GM12878 (cell line): ENCODE results near the gene KCNQ1. TPM values are rescaled to one million over a fixed set of nuclear protein-coding genes. Genes with fewer than 3 reads are reported as not detected.

ENCODE experiments used
- ATAC-seq: fragments of 200-7000 bp; cut with Tn5 transposase; 3 replicates; pipeline ENCODE4 v1.9.1; 2020; ENCODE audit warnings: mild to moderate bottlenecking, moderate library complexity
- BruUV-seq: library from RNA; stranded (reverse); fragments of 400-500 nt; replicated peaks from 2 replicates; lab custom pipeline; 2021; lab: Mats Ljungman, UMichigan
- CTCF ChIA-PET: fragments of 300-600 bp; sonication (Branson Sonifier 250); formaldehyde crosslinking; extraction: SDS; loops from one replicate; lab custom pipeline; 2021; ENCODE audit warnings: inconsistent platforms; lab: Yijun Ruan, JAX
- POLR2A ChIA-PET: fragments of 350-600 bp; formaldehyde crosslinking; extraction: SDS; loops from one replicate; lab custom pipeline; 2021; ENCODE audit warnings: inconsistent platforms; lab: Charles Lee
- RAD21 ChIA-PET: fragments of 300-600 bp; sonication (Branson Sonifier 250); formaldehyde crosslinking; loops from one replicate; lab custom pipeline; 2023; ENCODE audit warnings: antibody characterized with exemption; ENCODE audit not compliant: unreplicated experiment; lab: Charles Lee
- SMC1A ChIA-PET: fragments of 300-600 bp; sonication (Branson Sonifier 250); formaldehyde crosslinking; loops from one replicate; lab custom pipeline; 2023; ENCODE audit not compliant: unreplicated experiment, uncharacterized antibody; lab: Charles Lee
- DNase-seq: peaks from one replicate; pipeline ENCODE4 v3.0.0-alpha.2; 2011; ENCODE audit warnings: low read depth, low spot score
- FAIRE-seq: peaks from 3 replicates; lab custom pipeline; 2011; peaks lifted over from hg19 to GRCh38; lab: Jason Lieb, UNC
- H2AFZ ChIP-seq: 2 replicates; pipeline ENCODE4 v1.6.0; 2011; ENCODE audit warnings: low read depth, low read length, control low read depth; ENCODE audit not compliant: control insufficient read depth
- H3K27ac ChIP-seq: 2 replicates; pipeline ENCODE4 v1.5.1; 2011; ENCODE audit warnings: control low read depth; ENCODE audit not compliant: control insufficient read depth, insufficient read depth
- H3K27me3 ChIP-seq, 2 experiments: replicated peaks in 1 of 2; 2 replicates each; pipeline versions ENCODE4 v1.6.0 to v1.6.1; 2011; ENCODE audit warnings: low read length in 1 of 2; ENCODE audit not compliant: control insufficient read depth in 2 of 2, insufficient read depth in 2 of 2
- H3K36me3 ChIP-seq, 2 experiments: 2 replicates each; pipeline ENCODE4 v1.5.1; 2011; ENCODE audit warnings: low read length in 1 of 2; ENCODE audit not compliant: control insufficient read depth in 2 of 2, insufficient read depth in 2 of 2
- H3K4me1 ChIP-seq: 2 replicates; pipeline ENCODE4 v1.6.1; 2011; ENCODE audit warnings: mild to moderate bottlenecking, low read length, moderate library complexity, mixed read lengths; ENCODE audit not compliant: control insufficient read depth, insufficient read depth
- H3K4me2 ChIP-seq: 2 replicates; pipeline ENCODE4 v1.6.0; 2011; ENCODE audit warnings: control low read depth; ENCODE audit not compliant: control insufficient read depth, insufficient read depth
- H3K4me3 ChIP-seq: fragments of 200-600 bp; sonication (generic); 2 replicates; pipeline ENCODE4 v1.5.1; 2016
- H3K79me2 ChIP-seq: 2 replicates; pipeline ENCODE4 v1.6.0; 2011; ENCODE audit warnings: low read length; ENCODE audit not compliant: control insufficient read depth, insufficient read depth
- H3K9ac ChIP-seq: 2 replicates; pipeline ENCODE4 v1.8.0; 2011; ENCODE audit warnings: low read length, control low read depth, mixed read lengths; ENCODE audit not compliant: control insufficient read depth, insufficient read depth
- H3K9me3 ChIP-seq: replicated peaks from 3 replicates; pipeline ENCODE4 v1.5.1; 2011; ENCODE audit warnings: mild to moderate bottlenecking, low read length; ENCODE audit not compliant: control insufficient read depth, insufficient read depth
- H4K20me1 ChIP-seq: 2 replicates; pipeline ENCODE4 v1.6.0; 2011; ENCODE audit not compliant: control insufficient read depth, insufficient read depth
- CBX3 ChIP-seq: fragments of 200-600 bp; sonication (generic); IDR thresholded peaks from 2 replicates; pipeline ENCODE4 v1.6.1; 2016; ENCODE audit warnings: low read depth, borderline replicate concordance
- CHD4 ChIP-seq: fragments of 200-600 bp; sonication (generic); IDR thresholded peaks from 2 replicates; pipeline ENCODE4 v1.6.1; 2016; ENCODE audit warnings: mild to moderate bottlenecking
- DPF2 ChIP-seq: fragments of 450-650 bp; IDR thresholded peaks from 2 replicates; pipeline ENCODE4 v1.6.1; 2017; ENCODE audit warnings: mild to moderate bottlenecking
- EED ChIP-seq: sonication (generic); IDR thresholded peaks from 2 replicates; pipeline ENCODE4 v1.6.1; 2016; ENCODE audit warnings: antibody characterized with exemption, low read depth
- HSF1 ChIP-seq: fragments of 150-350 bp; IDR thresholded peaks from 2 replicates; pipeline ENCODE4 v1.6.1; 2014; ENCODE audit warnings: mild to moderate bottlenecking, low read depth, low read length
- JUNB ChIP-seq: IDR thresholded peaks from 2 replicates; pipeline ENCODE4 v1.6.1; 2016; ENCODE audit warnings: antibody characterized with exemption, mild to moderate bottlenecking
- KAT2A ChIP-seq: conservative IDR thresholded peaks from 2 replicates; pipeline ENCODE4 v1.6.1; 2011; ENCODE audit warnings: low read depth, low read length; ENCODE audit not compliant: control insufficient read depth
- NR2C2 ChIP-seq: IDR thresholded peaks from 2 replicates; pipeline ENCODE4 v1.6.1; 2011; ENCODE audit warnings: borderline replicate concordance, low read depth; ENCODE audit not compliant: control insufficient read depth, insufficient read length
- RFX5 ChIP-seq: IDR thresholded peaks from 2 replicates; pipeline ENCODE4 v1.6.1; 2011; ENCODE audit warnings: low read depth, low read length, improper control_type of control experiment
- SIX5 ChIP-seq: IDR thresholded peaks from 2 replicates; pipeline ENCODE4 v1.6.1; 2011; ENCODE audit warnings: mild to moderate bottlenecking, low read depth, low read length, moderate library complexity; ENCODE audit not compliant: severe bottlenecking
- SMARCA5 ChIP-seq: fragments of 450-650 bp; IDR thresholded peaks from 2 replicates; pipeline ENCODE4 v1.6.1; 2017; ENCODE audit warnings: mild to moderate bottlenecking
- ZNF687 ChIP-seq: fragments of 450-650 bp; IDR thresholded peaks from 2 replicates; pipeline ENCODE4 v1.6.1; 2017; ENCODE audit warnings: mild to moderate bottlenecking, moderate library complexity
- WGBS: methylation state at CpG from one replicate; pipeline ENCODE4 v1.1.6; 2016; ENCODE audit warnings: low lambda C conversion rate; ENCODE audit not compliant: insufficient replicate concordance, insufficient coverage; ENCODE audit errors: missing lambda C conversion rate; 5-methylcytosine and 5-hydroxymethylcytosine counted together
- in situ Hi-C: fragments of 300-500 bp; cut with MboI; formaldehyde crosslinking; loops from 9 replicates; pipeline ENCODE4 v1.14.3; 2018; ENCODE audit warnings: mixed read lengths
- intact Hi-C: fragments of 100-400 bp; cut with micrococcal nuclease; formaldehyde crosslinking; loops from one replicate; pipeline ENCODE4 v1.14.2; 2022; ENCODE audit not compliant: unreplicated experiment
- polyA plus RNA-seq, 11 experiments: library from polyadenylated mRNA; depleted of rRNA in 4 of 11; unstranded in 6 of 11; stranded (reverse) in 5 of 11; fragments of >200 nt; fragmentation: Nextera tagmentation in 4 of 11; fragmentation: Illumina TruSeq in 1 of 11; extraction: Ambion mirVana in 4 of 11; extraction: Trizol in 1 of 11; gene quantifications; 1 replicate in 1 of 11; 2 replicates in 10 of 11; pipeline versions ENCODE4 v1.2.1 to v1.2.3, GENCODE V29; 2011 to 2016; ENCODE audit warnings: inconsistent platforms in 2 of 11, missing spikeins in 2 of 11, low read depth in 1 of 11
- total RNA-seq, 4 experiments: library from RNA; depleted of rRNA in 3 of 4; stranded (reverse); fragments of >200 nt in 3 of 4; fragmentation: Illumina TruSeq in 1 of 4; extraction: Trizol in 1 of 4; gene quantifications; 2 replicates each; pipeline versions ENCODE4 v1.2.1 to v1.2.3, GENCODE V29; 2013 to 2021
- TF ChIP-seq, protein P1 (sequence below): fragments of 450-650 bp; IDR thresholded peaks from 2 replicates; pipeline ENCODE4 v1.6.1; 2016; ENCODE audit warnings: mild to moderate bottlenecking, moderate library complexity, borderline replicate concordance

KCNQ1 gene
- total and polyA plus RNA-seq, 10 of the 15 experiments (the other 5 are each of a cell fraction or from before 2014, with no cell fraction given) = 0.03 to 0.15 (median 0.12) TPM; not detected in 7

- H3K27me3 ChIP-seq = no peaks in the 10 kb centered on the region; a peak in 1 of 4 replicates
- WGBS = 45% methylated on average over 49 of the region's 98 CpGs
- no TSS peak for BruUV-seq
- no peaks in the 10 kb centered on the region for H4K20me1 ChIP-seq
- CTCF ChIA-PET = no interaction called here
- in situ Hi-C loops = no loop called here
- SMC1A ChIA-PET = interaction anchor here (1.6 kb wide), 1 partner anchor 188 kb away, joined by 5 read pairs; no protein-coding TSS in a partner anchor
- DNase-seq (peak; percentile 86), ATAC-seq (peak; percentile 94), FAIRE-seq (peak; percentile 18)
- H3K36me3 ChIP-seq = no peaks in the 10 kb centered on the region
- RAD21 ChIA-PET = no interaction called here
- H3K4me2 ChIP-seq = peak within 1 kb of the TSS; percentile 79
- no peaks in the 10 kb centered on the region; the same call in 1 of the 2 replicates for H3K4me1 ChIP-seq
- no peaks in the 10 kb centered on the region; the same call in 2 of the 3 replicates for H3K9me3 ChIP-seq
- H3K27ac ChIP-seq = peak within 1 kb of the TSS; percentile 82
- H3K79me2 ChIP-seq = peaks cover 38% of the 10 kb centered on the region
- H3K9ac ChIP-seq = peak within 1 kb of the TSS; percentile 82
- POLR2A ChIA-PET = interaction anchor here (0.6 kb wide), 1 partner anchor 203 kb away, joined by 5 read pairs; a partner anchor contains a TSS
- peak within 1 kb of the TSS; percentile 73 for H3K4me3 ChIP-seq
- intact Hi-C loops = loop anchor here (2.0 kb wide), 1 partner anchor 167 kb away; no protein-coding TSS in a partner anchor
- peak within 1 kb of the TSS; percentile 67 for H2AFZ ChIP-seq
- no peak for TF ChIP-seq CHD4
- 0 out of 2 replicates have a peak, but pooled peaks have one; percentile 11 for TF ChIP-seq DPF2
- TF ChIP-seq ZNF687 = peak; percentile 59
- TF ChIP-seq EED = no peak
- TF ChIP-seq SMARCA5 = 0 out of 2 replicates have a peak, but pooled peaks have one; percentile 10
- no peak for TF ChIP-seq SIX5
- TF ChIP-seq NR2C2 = no peak
- no peak for TF ChIP-seq JUNB
- no peak for TF ChIP-seq CBX3
- peak; percentile 89 for TF ChIP-seq RFX5
- no peak for TF ChIP-seq KAT2A
- no peak for TF ChIP-seq HSF1
- TF ChIP-seq, protein P1, sequence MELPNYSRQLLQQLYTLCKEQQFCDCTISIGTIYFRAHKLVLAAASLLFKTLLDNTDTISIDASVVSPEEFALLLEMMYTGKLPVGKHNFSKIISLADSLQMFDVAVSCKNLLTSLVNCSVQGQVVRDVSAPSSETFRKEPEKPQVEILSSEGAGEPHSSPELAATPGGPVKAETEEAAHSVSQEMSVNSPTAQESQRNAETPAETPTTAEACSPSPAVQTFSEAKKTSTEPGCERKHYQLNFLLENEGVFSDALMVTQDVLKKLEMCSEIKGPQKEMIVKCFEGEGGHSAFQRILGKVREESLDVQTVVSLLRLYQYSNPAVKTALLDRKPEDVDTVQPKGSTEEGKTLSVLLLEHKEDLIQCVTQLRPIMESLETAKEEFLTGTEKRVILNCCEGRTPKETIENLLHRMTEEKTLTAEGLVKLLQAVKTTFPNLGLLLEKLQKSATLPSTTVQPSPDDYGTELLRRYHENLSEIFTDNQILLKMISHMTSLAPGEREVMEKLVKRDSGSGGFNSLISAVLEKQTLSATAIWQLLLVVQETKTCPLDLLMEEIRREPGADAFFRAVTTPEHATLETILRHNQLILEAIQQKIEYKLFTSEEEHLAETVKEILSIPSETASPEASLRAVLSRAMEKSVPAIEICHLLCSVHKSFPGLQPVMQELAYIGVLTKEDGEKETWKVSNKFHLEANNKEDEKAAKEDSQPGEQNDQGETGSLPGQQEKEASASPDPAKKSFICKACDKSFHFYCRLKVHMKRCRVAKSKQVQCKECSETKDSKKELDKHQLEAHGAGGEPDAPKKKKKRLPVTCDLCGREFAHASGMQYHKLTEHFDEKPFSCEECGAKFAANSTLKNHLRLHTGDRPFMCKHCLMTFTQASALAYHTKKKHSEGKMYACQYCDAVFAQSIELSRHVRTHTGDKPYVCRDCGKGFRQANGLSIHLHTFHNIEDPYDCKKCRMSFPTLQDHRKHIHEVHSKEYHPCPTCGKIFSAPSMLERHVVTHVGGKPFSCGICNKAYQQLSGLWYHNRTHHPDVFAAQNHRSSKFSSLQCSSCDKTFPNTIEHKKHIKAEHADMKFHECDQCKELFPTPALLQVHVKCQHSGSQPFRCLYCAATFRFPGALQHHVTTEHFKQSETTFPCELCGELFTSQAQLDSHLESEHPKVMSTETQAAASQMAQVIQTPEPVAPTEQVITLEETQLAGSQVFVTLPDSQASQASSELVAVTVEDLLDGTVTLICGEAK = no peak
These were observed 255.0 kb downstream of the KCNQ1 start, which contains the start of gene KCNQ1OT1 for GRCh38 chr11:2699531-2700414. Gene KCNQ1OT1, minus strand, starts transcription at chr11:2699994.
